GM19438 (cell line): ENCODE data around the gene DIP2C.

Source experiments
- ATAC-seq: cut with Tn5 transposase; IDR thresholded peaks from one replicate; pipeline ENCODE4 v1.9.1; 2021; ENCODE audit warnings: low read depth; ENCODE audit not compliant: unreplicated experiment

Gene DIP2C

GRCh38 chr10:677750-678661 lies 11.5 kb downstream of the DIP2C start:
- ATAC-seq: no peak

GRCh38 chr10:677038-677437 lies 12.4 kb downstream of the DIP2C start:
- ATAC-seq: no peak

- ATAC-seq: no peak
Observed at GRCh38 chr10:676178-676577, 13.3 kb downstream of the DIP2C start.

GRCh38 chr10:675532-675931 lies 13.9 kb downstream of the DIP2C start:
- ATAC-seq: no peak

GRCh38 chr10:673492-673891 lies 16.0 kb downstream of the DIP2C start:
- ATAC-seq: no peak

- no peak for ATAC-seq
Observed at GRCh38 chr10:672992-673391, 16.5 kb downstream of the DIP2C start.

GRCh38 chr10:672203-672602 lies 17.3 kb downstream of the DIP2C start:
- ATAC-seq: no peak

- no peak for ATAC-seq
Observed at GRCh38 chr10:670990-671389, 18.5 kb downstream of the DIP2C start.

GRCh38 chr10:670038-670437 lies 19.4 kb downstream of the DIP2C start:
- no peak for ATAC-seq

- no peak for ATAC-seq
Observed at GRCh38 chr10:668786-669485, 20.5 kb downstream of the DIP2C start.

GRCh38 chr10:667602-668143 lies 21.8 kb downstream of the DIP2C start:
- ATAC-seq: no peak

GRCh38 chr10:667096-667495 lies 22.4 kb downstream of the DIP2C start:
- ATAC-seq: no peak

- ATAC-seq: no peak
Observed at GRCh38 chr10:666237-667012, 23.0 kb downstream of the DIP2C start.

GRCh38 chr10:665579-666091 lies 23.8 kb downstream of the DIP2C start:
- no peak for ATAC-seq

- no peak for ATAC-seq
Observed at GRCh38 chr10:664893-665292, 24.6 kb downstream of the DIP2C start.

GRCh38 chr10:664301-664700 lies 25.2 kb downstream of the DIP2C start:
- ATAC-seq: no peak

- no peak for ATAC-seq
Observed at GRCh38 chr10:663831-664251, 25.6 kb downstream of the DIP2C start.

- no peak for ATAC-seq
Observed at GRCh38 chr10:663466-663751, 26.1 kb downstream of the DIP2C start.

- ATAC-seq: no peak
Observed at GRCh38 chr10:662686-663465, 26.6 kb downstream of the DIP2C start.

GRCh38 chr10:662223-662605 lies 27.3 kb downstream of the DIP2C start:
- ATAC-seq: no peak
